HG02840 (cell line): Measurements from ENCODE around the gene TMEM44.

Experiments used
- ATAC-seq: cut with Tn5 transposase; IDR thresholded peaks from one replicate; pipeline ENCODE4 v1.9.1; 2021; ENCODE audit warnings: mild to moderate bottlenecking, moderate library complexity, moderate number of reproducible peaks; ENCODE audit not compliant: unreplicated experiment, low FRiP score

Gene TMEM44

GRCh38 chr3:194633349-194634004, at the start of gene TMEM44:
Gene TMEM44 (minus strand): TSS chr3:194633419. CDS start chr3:194633215, 204 bp downstream.
- ATAC-seq: peak; percentile 79

GRCh38 chr3:194682694-194683310, 49.6 kb upstream of the TMEM44 start:
- no peak for ATAC-seq

GRCh38 chr3:194682189-194682693, 49.0 kb upstream of the TMEM44 start:
- ATAC-seq: no peak

GRCh38 chr3:194680888-194681615, 47.8 kb upstream of the TMEM44 start:
- ATAC-seq: no peak

- ATAC-seq: no peak
These were observed 43.3 kb upstream of the TMEM44 start for GRCh38 chr3:194676471-194676870.

- no peak for ATAC-seq
These were observed 42.5 kb upstream of the TMEM44 start for GRCh38 chr3:194675680-194676079.

- no peak for ATAC-seq
These were observed 41.9 kb upstream of the TMEM44 start for GRCh38 chr3:194675081-194675640.

GRCh38 chr3:194673761-194674160, 40.5 kb upstream of the TMEM44 start:
- no peak for ATAC-seq

GRCh38 chr3:194672876-194673275, 39.7 kb upstream of the TMEM44 start:
- no peak for ATAC-seq

- ATAC-seq: peak; percentile 93
These were observed 38.9 kb upstream of the TMEM44 start, which contains the start of gene LSG1 for GRCh38 chr3:194671900-194672808. Gene LSG1 (minus strand): TSS chr3:194672191. CDS start chr3:194672162, 29 bp downstream.

GRCh38 chr3:194671511-194671899, 38.3 kb upstream of the TMEM44 start:
- ATAC-seq: no peak

- no peak for ATAC-seq
These were observed 34.1 kb upstream of the TMEM44 start for GRCh38 chr3:194667363-194667762.

- no peak for ATAC-seq
These were observed 31.6 kb upstream of the TMEM44 start for GRCh38 chr3:194664857-194665256.

GRCh38 chr3:194661946-194662345, 28.7 kb upstream of the TMEM44 start:
- no peak for ATAC-seq

- ATAC-seq: no peak
These were observed 28.2 kb upstream of the TMEM44 start for GRCh38 chr3:194661374-194661773.

- no peak for ATAC-seq
These were observed 26.6 kb upstream of the TMEM44 start for GRCh38 chr3:194659778-194660177.

- ATAC-seq: no peak
These were observed 25.4 kb upstream of the TMEM44 start for GRCh38 chr3:194658477-194659242.

GRCh38 chr3:194657439-194657838, 24.2 kb upstream of the TMEM44 start:
- no peak for ATAC-seq

- peak; percentile 74 for ATAC-seq
These were observed 21.2 kb upstream of the TMEM44 start for GRCh38 chr3:194654443-194654842.
